K562 (cell line): ENCODE results near the gene COL8A2. TPM values are rescaled to one million over a fixed set of nuclear protein-coding genes. Genes with fewer than 3 reads are reported as not detected.

Experiments used
- ARID3B ChIP-seq: fragments of 250-450 bp; sonication (Bioruptor Pico); IDR thresholded peaks from 2 replicates; pipeline ENCODE4 v1.4.0; 2020; ENCODE audit warnings: borderline replicate concordance
- BCLAF1 ChIP-seq, 2 experiments: fragments of 450-650 bp in 1 of 2; IDR thresholded peaks; 2 replicates each; pipeline ENCODE4 v1.6.1; 2011 to 2017; ENCODE audit warnings: low read depth in 2 of 2, antibody characterized with exemption in 1 of 2, borderline replicate concordance in 1 of 2, low read length in 1 of 2, mild to moderate bottlenecking in 1 of 2, mixed read lengths in 1 of 2; ENCODE audit not compliant: control insufficient read depth in 1 of 2
- GTF2A2 ChIP-seq: IDR thresholded peaks from 2 replicates; pipeline ENCODE4 v1.6.1; 2016; ENCODE audit warnings: mild to moderate bottlenecking, missing genetic modification characterization, missing compliant biosample characterization
- RAD51 ChIP-seq: fragments of 450-650 bp; IDR thresholded peaks from 2 replicates; pipeline ENCODE4 v1.7.1; 2016; ENCODE audit warnings: low read depth, mild to moderate bottlenecking, borderline replicate concordance
- ZKSCAN1 ChIP-seq: fragments of 150-350 bp; IDR thresholded peaks from 2 replicates; pipeline ENCODE4 v1.6.1; 2016; ENCODE audit warnings: low read depth, low read length
- ZNF398 ChIP-seq: fragments of 250-450 bp; sonication (Bioruptor Pico); IDR thresholded peaks from 2 replicates; pipeline ENCODE4 v1.8.0; 2021; ENCODE audit warnings: moderate library complexity, mild to moderate bottlenecking, inconsistent platforms
- polyA plus RNA-seq, 8 experiments: library from polyadenylated mRNA; depleted of rRNA in 4 of 8; stranded (reverse) in 5 of 8; unstranded in 3 of 8; fragments of >200 nt; fragmentation: Nextera tagmentation in 2 of 8; fragmentation: Illumina TruSeq in 1 of 8; extraction: Ambion mirVana in 2 of 8; extraction: Trizol in 1 of 8; gene quantifications; 2 replicates each; pipeline versions ENCODE4 v1.2.1 to v1.2.3, GENCODE V29; 2011 to 2014; ENCODE audit warnings: inconsistent platforms in 1 of 8, missing spikeins in 1 of 8
- total RNA-seq, 7 experiments: library from RNA; depleted of rRNA in 6 of 7; stranded (reverse); fragments of >200 nt in 6 of 7; fragmentation: Illumina TruSeq in 2 of 7; extraction: Trizol in 2 of 7; gene quantifications; 2 replicates each; pipeline versions ENCODE4 v1.2.1 to v1.2.3, GENCODE V29; 2011 to 2021; ENCODE audit warnings: low replicate concordance in 1 of 7

The COL8A2 gene
- total and polyA plus RNA-seq, 9 of the 15 experiments (the other 6 are each of a cell fraction or from before 2014, with no cell fraction given) = 0.03 to 0.14 (median 0.04) TPM; not detected in 5

- no peak for TF ChIP-seq ARID3B
- TF ChIP-seq BCLAF1 (IDR thresholded peaks at IDR 0.05; ENCODE audit: borderline replicate concordance in 1 of 2, control insufficient read depth in 1 of 2, low read depth in 2 of 2, low read length in 1 of 2) = no peak
- TF ChIP-seq GTF2A2 (tag) = no peak
- no peak for TF ChIP-seq RAD51
- no peak for TF ChIP-seq ZKSCAN1
- no peak for TF ChIP-seq ZNF398
Measured at GRCh38 chr1:36170643-36171412, 45.8 kb upstream of the COL8A2 start (continued).
